HCT116 (cell line): ENCODE results near the gene TCEA3.

ENCODE experiments used
- CEBPB ChIP-seq: IDR thresholded peaks from 2 replicates; pipeline ENCODE4 v1.6.1; 2012; ENCODE audit warnings: low read depth
- POLR2A ChIP-seq: IDR thresholded peaks from 2 replicates; pipeline ENCODE4 v1.7.0; 2011; ENCODE audit warnings: borderline replicate concordance; ENCODE audit not compliant: insufficient read depth, insufficient read length; ENCODE audit errors: extremely low read depth
- POLR2AphosphoS5 ChIP-seq: IDR thresholded peaks from 2 replicates; pipeline ENCODE4 v1.6.1; 2011; ENCODE audit warnings: mild to moderate bottlenecking, low read depth, low read length, moderate library complexity
- RAD21 ChIP-seq: IDR thresholded peaks from 2 replicates; pipeline ENCODE4 v1.6.1; 2012; ENCODE audit warnings: low read depth, mild to moderate bottlenecking
- SRF ChIP-seq: IDR thresholded peaks from 2 replicates; pipeline ENCODE4 v1.6.1; 2012; ENCODE audit warnings: low read depth
- YY1 ChIP-seq: IDR thresholded peaks from 2 replicates; pipeline ENCODE4 v1.6.1; 2011; ENCODE audit warnings: low read length, low read depth, moderate library complexity, mild to moderate bottlenecking; ENCODE audit not compliant: insufficient replicate concordance; ENCODE audit errors: extremely low read depth
- TF ChIP-seq, protein P1 (sequence below), 3 experiments: fragments of 200-600 bp in 1 of 3; sonication (generic) in 1 of 3; IDR thresholded peaks in 2 of 3; conservative IDR thresholded peaks in 1 of 3; 2 replicates each; pipeline ENCODE4 v1.5.1; 2012 to 2017; ENCODE audit warnings: low read depth in 2 of 3, low read length in 2 of 3, antibody characterized with exemption in 1 of 3, borderline replicate concordance in 1 of 3, control low read depth in 1 of 3, mild to moderate bottlenecking in 1 of 3, mixed read lengths in 1 of 3, mixed run types in 1 of 3, moderate library complexity in 1 of 3; ENCODE audit not compliant: insufficient read depth in 1 of 3
- TF ChIP-seq, protein P2 (sequence below): IDR thresholded peaks from 2 replicates; pipeline ENCODE4 v1.6.1; 2011; ENCODE audit warnings: mild to moderate bottlenecking, low read length, moderate library complexity; ENCODE audit not compliant: insufficient replicate concordance; ENCODE audit errors: extremely low read depth
- TF ChIP-seq, protein P3 (sequence below): IDR thresholded peaks from 2 replicates; pipeline ENCODE4 v1.6.1; 2012
- TF ChIP-seq, protein P4 (sequence below): IDR thresholded peaks from 2 replicates; pipeline ENCODE4 v1.6.1; 2012; ENCODE audit warnings: low read depth

DNA sequence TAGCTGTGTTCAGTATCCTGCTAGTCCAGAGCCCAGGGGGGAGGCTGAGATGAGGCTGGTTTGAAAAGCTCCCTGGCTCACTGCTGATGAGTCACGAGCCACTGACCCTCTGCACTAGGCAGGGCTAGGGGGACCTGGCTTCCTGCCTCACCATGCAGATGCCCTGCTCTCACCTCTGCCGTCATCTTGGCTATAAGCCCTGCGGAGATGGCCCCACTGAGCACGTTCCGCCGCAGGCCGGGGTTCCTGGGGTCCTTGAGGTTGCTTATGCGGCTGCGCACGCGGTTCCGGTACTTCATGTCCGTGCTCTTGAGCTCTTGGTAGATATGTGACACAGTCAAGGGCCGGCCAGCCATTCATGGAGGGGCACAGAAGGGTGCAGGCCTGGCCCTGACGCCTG, 30.8 kb downstream of the TCEA3 start:
- TF ChIP-seq SRF, result no peak
- TF ChIP-seq, protein P1, sequence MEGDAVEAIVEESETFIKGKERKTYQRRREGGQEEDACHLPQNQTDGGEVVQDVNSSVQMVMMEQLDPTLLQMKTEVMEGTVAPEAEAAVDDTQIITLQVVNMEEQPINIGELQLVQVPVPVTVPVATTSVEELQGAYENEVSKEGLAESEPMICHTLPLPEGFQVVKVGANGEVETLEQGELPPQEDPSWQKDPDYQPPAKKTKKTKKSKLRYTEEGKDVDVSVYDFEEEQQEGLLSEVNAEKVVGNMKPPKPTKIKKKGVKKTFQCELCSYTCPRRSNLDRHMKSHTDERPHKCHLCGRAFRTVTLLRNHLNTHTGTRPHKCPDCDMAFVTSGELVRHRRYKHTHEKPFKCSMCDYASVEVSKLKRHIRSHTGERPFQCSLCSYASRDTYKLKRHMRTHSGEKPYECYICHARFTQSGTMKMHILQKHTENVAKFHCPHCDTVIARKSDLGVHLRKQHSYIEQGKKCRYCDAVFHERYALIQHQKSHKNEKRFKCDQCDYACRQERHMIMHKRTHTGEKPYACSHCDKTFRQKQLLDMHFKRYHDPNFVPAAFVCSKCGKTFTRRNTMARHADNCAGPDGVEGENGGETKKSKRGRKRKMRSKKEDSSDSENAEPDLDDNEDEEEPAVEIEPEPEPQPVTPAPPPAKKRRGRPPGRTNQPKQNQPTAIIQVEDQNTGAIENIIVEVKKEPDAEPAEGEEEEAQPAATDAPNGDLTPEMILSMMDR (IDR thresholded peaks at IDR 0.05 in 2 of 3, conservative IDR thresholded peaks at IDR 0.05 in 1 of 3; ENCODE audit: borderline replicate concordance in 1 of 3, insufficient read depth in 1 of 3, low read depth in 2 of 3, low read length in 2 of 3), result no peak
- TF ChIP-seq POLR2A, result no peak
- TF ChIP-seq, protein P2, sequence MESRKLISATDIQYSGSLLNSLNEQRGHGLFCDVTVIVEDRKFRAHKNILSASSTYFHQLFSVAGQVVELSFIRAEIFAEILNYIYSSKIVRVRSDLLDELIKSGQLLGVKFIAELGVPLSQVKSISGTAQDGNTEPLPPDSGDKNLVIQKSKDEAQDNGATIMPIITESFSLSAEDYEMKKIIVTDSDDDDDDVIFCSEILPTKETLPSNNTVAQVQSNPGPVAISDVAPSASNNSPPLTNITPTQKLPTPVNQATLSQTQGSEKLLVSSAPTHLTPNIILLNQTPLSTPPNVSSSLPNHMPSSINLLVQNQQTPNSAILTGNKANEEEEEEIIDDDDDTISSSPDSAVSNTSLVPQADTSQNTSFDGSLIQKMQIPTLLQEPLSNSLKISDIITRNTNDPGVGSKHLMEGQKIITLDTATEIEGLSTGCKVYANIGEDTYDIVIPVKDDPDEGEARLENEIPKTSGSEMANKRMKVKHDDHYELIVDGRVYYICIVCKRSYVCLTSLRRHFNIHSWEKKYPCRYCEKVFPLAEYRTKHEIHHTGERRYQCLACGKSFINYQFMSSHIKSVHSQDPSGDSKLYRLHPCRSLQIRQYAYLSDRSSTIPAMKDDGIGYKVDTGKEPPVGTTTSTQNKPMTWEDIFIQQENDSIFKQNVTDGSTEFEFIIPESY, result no peak
- no peak for TF ChIP-seq POLR2AphosphoS5
- no peak for TF ChIP-seq RAD21
- TF ChIP-seq, protein P3, sequence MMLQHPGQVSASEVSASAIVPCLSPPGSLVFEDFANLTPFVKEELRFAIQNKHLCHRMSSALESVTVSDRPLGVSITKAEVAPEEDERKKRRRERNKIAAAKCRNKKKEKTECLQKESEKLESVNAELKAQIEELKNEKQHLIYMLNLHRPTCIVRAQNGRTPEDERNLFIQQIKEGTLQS, result no peak
- TF ChIP-seq, protein P4, sequence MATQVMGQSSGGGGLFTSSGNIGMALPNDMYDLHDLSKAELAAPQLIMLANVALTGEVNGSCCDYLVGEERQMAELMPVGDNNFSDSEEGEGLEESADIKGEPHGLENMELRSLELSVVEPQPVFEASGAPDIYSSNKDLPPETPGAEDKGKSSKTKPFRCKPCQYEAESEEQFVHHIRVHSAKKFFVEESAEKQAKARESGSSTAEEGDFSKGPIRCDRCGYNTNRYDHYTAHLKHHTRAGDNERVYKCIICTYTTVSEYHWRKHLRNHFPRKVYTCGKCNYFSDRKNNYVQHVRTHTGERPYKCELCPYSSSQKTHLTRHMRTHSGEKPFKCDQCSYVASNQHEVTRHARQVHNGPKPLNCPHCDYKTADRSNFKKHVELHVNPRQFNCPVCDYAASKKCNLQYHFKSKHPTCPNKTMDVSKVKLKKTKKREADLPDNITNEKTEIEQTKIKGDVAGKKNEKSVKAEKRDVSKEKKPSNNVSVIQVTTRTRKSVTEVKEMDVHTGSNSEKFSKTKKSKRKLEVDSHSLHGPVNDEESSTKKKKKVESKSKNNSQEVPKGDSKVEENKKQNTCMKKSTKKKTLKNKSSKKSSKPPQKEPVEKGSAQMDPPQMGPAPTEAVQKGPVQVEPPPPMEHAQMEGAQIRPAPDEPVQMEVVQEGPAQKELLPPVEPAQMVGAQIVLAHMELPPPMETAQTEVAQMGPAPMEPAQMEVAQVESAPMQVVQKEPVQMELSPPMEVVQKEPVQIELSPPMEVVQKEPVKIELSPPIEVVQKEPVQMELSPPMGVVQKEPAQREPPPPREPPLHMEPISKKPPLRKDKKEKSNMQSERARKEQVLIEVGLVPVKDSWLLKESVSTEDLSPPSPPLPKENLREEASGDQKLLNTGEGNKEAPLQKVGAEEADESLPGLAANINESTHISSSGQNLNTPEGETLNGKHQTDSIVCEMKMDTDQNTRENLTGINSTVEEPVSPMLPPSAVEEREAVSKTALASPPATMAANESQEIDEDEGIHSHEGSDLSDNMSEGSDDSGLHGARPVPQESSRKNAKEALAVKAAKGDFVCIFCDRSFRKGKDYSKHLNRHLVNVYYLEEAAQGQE, result no peak
- no peak for TF ChIP-seq YY1
- no peak for TF ChIP-seq CEBPB
